HEK293T (cell line): Measurements from ENCODE around the gene AGBL4.

ENCODE experiments used
- ARNT ChIP-seq: fragments of 450-650 bp; IDR thresholded peaks from 2 replicates; pipeline ENCODE4 v1.6.1; 2017; ENCODE audit warnings: mild to moderate bottlenecking
- BHLHE40 ChIP-seq: fragments of 450-650 bp; IDR thresholded peaks from 2 replicates; pipeline ENCODE4 v1.6.1; 2016; ENCODE audit warnings: mild to moderate bottlenecking, moderate library complexity, borderline replicate concordance
- ELF4 ChIP-seq: fragments of 450-650 bp; IDR thresholded peaks from 2 replicates; pipeline ENCODE4 v1.6.1; 2017; ENCODE audit warnings: antibody characterized with exemption
- FOXA1 ChIP-seq: fragments of 450-650 bp; IDR thresholded peaks from 2 replicates; pipeline ENCODE4 v1.6.1; 2016; ENCODE audit warnings: mild to moderate bottlenecking
- FOXK2 ChIP-seq: fragments of 450-650 bp; IDR thresholded peaks from 2 replicates; pipeline ENCODE4 v1.6.1; 2016; ENCODE audit warnings: mild to moderate bottlenecking
- FOXM1 ChIP-seq: fragments of 450-650 bp; IDR thresholded peaks from 2 replicates; pipeline ENCODE4 v1.6.1; 2017; ENCODE audit warnings: mild to moderate bottlenecking, borderline replicate concordance
- HDGF ChIP-seq: fragments of 450-650 bp; IDR thresholded peaks from 2 replicates; pipeline ENCODE4 v1.6.1; 2017; ENCODE audit warnings: antibody characterized with exemption, borderline replicate concordance
- LEF1 ChIP-seq: fragments of 450-650 bp; IDR thresholded peaks from 2 replicates; pipeline ENCODE4 v1.6.1; 2017; ENCODE audit warnings: mild to moderate bottlenecking, borderline replicate concordance
- PKNOX1 ChIP-seq: fragments of 450-650 bp; IDR thresholded peaks from 2 replicates; pipeline ENCODE4 v1.6.1; 2016
- SP1 ChIP-seq: fragments of 450-650 bp; IDR thresholded peaks from 2 replicates; pipeline ENCODE4 v1.6.1; 2017
- SUZ12 ChIP-seq: fragments of 450-650 bp; IDR thresholded peaks from 2 replicates; pipeline ENCODE4 v1.6.1; 2016; ENCODE audit warnings: mild to moderate bottlenecking
- TARDBP ChIP-seq: fragments of 450-650 bp; IDR thresholded peaks from 2 replicates; pipeline ENCODE4 v1.6.1; 2016
- ZNF384 ChIP-seq: fragments of 450-650 bp; IDR thresholded peaks from 2 replicates; pipeline ENCODE4 v1.6.1; 2016

- TF ChIP-seq SP1: no peak
- TF ChIP-seq BHLHE40: no peak
- no peak for TF ChIP-seq TARDBP
- no peak for TF ChIP-seq PKNOX1
- TF ChIP-seq ZNF384: no peak
- TF ChIP-seq FOXA1: no peak
- no peak for TF ChIP-seq FOXM1
- no peak for TF ChIP-seq HDGF
- TF ChIP-seq ARNT: no peak
- no peak for TF ChIP-seq LEF1
- no peak for TF ChIP-seq SUZ12
- TF ChIP-seq FOXK2: no peak
- TF ChIP-seq ELF4: no peak
Measured at GRCh38 chr1:49294539-49294938, 729.2 kb downstream of the AGBL4 start.
